LNCaP clone FGC (cell line): Measurements from ENCODE around the gene CNBD2.
A peak's percentile ranks its signal among the peaks of the same experiment; 100 is the strongest.
"Not testable (repeated sequence)": the region's sequence is repeated elsewhere in the genome, so short reads cannot be mapped to it uniquely, and the experiment has no call there.

Experiments
- DNase-seq: peaks from one replicate; pipeline ENCODE4 v3.0.0-alpha.2; 2011; ENCODE audit warnings: low read depth
- H3K4me3 ChIP-seq: 2 replicates; pipeline ENCODE4 v1.5.1; 2011; ENCODE audit warnings: mild to moderate bottlenecking, low read depth, low read length, control low read depth
- CTCF ChIP-seq: IDR thresholded peaks from 2 replicates; pipeline ENCODE4 v1.5.1; 2012; ENCODE audit warnings: mild to moderate bottlenecking; ENCODE audit not compliant: control insufficient read depth, insufficient read depth; ENCODE audit errors: extremely low read depth

Gene CNBD2

GRCh38 chr20:35988910-35989463, 20.6 kb downstream of the CNBD2 start:
- DNase-seq = no peak
- H3K4me3 ChIP-seq = no peak overlapping the region
- TF ChIP-seq CTCF = no peak

GRCh38 chr20:35991142-35991771, 22.9 kb downstream of the CNBD2 start:
- peak; percentile 96 for DNase-seq
- H3K4me3 ChIP-seq = no peak overlapping the region
- TF ChIP-seq CTCF = peak; percentile 57

GRCh38 chr20:35992713-35993335, 24.4 kb downstream of the CNBD2 start:
- DNase-seq = no peak
- no peak overlapping the region for H3K4me3 ChIP-seq
- peak; percentile 76 for TF ChIP-seq CTCF

- no peak overlapping the region for H3K4me3 ChIP-seq
- TF ChIP-seq CTCF = peak; percentile 82
- peak; percentile 56 for DNase-seq
These were observed 26.6 kb downstream of the CNBD2 start for GRCh38 chr20:35994994-35995453.

- H3K4me3 ChIP-seq, DNase-seq: not testable (repeated sequence)
These were observed 28.1 kb downstream of the CNBD2 start for GRCh38 chr20:35996492-35996891.

- not testable (repeated sequence) for H3K4me3 ChIP-seq, DNase-seq
These were observed 32.9 kb downstream of the CNBD2 start for GRCh38 chr20:36001331-36001730.

- no peak for DNase-seq
- no peak for TF ChIP-seq CTCF
- no peak overlapping the region for H3K4me3 ChIP-seq
These were observed 34.5 kb downstream of the CNBD2 start for GRCh38 chr20:36002855-36003254.

GRCh38 chr20:36004045-36004444, 35.7 kb downstream of the CNBD2 start:
- DNase-seq = no peak
- no peak for TF ChIP-seq CTCF
- H3K4me3 ChIP-seq = no peak overlapping the region
